NCI-H82 treated with DMSO at 0.1 percent for 48 hours (cell line): ENCODE measurements around the gene MLST8.
A peak's percentile ranks its signal among the peaks of the same experiment; 100 is the strongest.

Experiments
- DNase-seq: peaks from one replicate; lab custom pipeline; 2025; ENCODE audit not compliant: unreplicated experiment; lab: John Stamatoyannopoulos, UW

MLST8 gene

GRCh38 chr16:2208308-2208707 lies 3.1 kb downstream of the MLST8 start:
- no peak for DNase-seq

DNA sequence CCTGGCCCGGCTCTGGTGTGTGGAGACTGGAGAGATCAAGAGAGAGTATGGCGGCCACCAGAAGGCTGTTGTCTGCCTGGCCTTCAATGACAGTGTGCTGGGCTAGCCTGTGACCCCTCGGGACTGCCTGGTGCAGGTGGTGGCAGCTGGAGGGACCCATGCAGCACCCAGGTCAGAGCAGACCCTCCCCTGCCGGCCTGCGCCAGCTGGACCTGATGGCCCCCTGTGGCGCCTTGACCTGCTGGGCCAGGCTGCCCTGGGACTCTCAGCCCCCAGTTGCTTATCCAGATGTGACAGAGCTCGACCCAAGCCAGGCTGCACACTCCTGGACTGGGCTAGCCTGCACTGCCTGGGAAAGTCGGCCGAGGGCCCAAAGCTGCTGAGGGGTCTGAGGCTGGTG lies 3.5 kb downstream of the MLST8 start:
- DNase-seq, result no peak

DNA sequence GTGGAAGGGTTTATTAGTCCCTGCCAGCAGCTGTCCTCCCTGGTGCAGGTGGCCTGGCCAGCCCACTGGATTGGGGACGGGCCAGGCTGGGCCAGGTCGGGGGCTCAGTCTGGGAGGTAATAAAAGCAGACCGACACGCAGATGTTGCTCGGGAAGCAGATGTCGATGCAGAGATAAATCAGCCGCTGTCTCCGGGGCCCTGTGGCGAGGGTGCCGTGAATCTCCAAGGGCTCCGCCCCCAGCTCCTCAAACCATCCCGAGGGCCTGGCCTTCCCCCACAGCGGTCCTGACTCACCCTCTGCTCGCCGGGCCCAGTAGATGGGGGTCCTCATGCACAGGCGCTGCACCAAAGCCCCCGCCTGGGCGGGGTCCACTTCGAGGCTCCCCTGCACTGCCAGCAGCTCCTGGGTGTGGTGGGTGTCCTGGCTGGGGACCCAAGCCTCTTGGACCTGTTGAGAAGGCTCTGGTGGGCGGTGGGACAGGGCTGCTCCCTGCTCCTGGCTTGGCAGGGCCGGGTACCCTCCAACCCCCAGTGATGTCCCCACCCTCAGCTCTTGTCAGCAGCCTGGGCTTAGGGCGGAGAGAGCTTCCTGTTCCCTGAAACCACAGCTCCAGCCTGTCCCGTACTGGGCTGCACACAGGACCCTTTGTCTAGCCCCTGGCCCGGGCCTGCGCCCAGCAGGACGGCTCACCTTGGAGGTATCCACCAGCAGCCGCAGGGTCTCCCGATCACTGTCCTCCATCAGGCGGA lies 4.2 kb downstream of the MLST8 start:
- no peak for DNase-seq

GRCh38 chr16:2210009-2210332 lies 4.7 kb downstream of the MLST8 start:
- DNase-seq, result no peak

DNA sequence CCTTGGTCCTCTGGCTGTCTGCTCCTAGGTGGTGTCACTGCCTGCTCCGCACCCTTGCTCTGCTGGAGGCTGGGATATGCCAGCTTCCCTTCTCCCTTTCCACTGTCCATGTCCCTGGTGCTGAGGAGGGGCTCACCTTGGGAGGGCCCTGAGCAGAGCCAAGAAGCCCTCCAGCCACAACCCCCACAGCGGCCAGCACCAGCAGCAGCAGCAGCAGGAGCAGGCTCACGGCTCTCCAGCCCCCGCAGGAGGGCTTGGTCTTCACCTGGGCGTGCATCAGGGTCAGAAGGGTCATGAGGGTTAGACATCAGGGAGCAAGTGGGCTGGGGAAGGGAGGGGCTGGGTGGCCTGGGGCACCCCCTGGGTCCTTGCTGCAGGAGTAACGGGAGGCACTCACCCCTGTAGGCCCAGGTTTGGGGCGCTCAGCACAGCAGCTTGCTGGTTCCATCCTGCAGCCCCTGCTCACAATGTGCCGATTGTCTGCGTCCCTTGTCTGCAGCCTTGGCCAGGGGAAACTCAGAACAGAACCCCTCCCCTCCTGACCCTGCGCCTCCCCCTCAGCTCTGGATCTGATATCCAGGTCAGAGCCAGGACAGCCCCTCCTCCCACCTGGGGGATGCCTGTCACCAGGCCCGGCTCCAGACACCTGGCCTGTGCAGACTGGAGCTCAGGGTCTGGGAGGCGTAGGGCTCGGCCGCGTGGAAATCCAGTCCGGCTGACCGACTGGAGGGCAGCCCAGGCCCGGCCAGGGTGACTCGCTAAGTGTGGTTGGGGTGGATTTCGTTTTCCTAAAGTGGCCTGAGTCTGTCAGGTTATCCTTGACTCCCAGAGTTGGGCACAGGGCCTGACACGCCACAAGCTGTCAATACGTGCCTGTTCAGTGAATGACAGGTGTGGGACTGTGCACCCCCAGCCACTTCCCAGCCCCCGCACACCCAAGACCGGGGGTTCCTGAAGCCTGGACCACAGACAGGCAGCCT lies 5.4 kb downstream of the MLST8 start, which contains the start of gene BRICD5:
Gene BRICD5 (minus strand): TSS at position 478 of the 980 bp plus-strand sequence. CDS start 30 bp downstream, at position 448.
- DNase-seq, result no peak

DNA sequence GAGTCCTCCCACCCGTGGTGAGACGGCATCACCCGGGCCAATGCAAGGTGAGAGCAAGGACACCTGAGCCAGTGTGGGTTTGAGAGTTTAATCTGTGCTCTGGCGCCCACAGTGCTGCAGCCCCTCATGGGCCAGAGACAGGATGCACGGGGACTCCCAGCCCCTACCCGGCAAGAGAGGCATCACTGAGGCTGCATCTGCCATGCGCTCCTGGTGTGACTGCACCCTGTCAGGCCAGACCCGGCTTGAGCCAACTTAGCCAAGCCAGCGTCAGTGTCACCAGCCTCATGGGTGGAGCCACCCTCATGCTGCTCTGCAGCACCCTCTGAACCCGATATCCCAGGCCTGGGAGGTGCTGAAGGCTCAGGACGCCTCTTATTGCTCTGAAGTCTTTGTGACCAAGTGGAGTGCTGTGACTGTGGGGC lies 6.7 kb downstream of the MLST8 start:
- no peak for DNase-seq

DNA sequence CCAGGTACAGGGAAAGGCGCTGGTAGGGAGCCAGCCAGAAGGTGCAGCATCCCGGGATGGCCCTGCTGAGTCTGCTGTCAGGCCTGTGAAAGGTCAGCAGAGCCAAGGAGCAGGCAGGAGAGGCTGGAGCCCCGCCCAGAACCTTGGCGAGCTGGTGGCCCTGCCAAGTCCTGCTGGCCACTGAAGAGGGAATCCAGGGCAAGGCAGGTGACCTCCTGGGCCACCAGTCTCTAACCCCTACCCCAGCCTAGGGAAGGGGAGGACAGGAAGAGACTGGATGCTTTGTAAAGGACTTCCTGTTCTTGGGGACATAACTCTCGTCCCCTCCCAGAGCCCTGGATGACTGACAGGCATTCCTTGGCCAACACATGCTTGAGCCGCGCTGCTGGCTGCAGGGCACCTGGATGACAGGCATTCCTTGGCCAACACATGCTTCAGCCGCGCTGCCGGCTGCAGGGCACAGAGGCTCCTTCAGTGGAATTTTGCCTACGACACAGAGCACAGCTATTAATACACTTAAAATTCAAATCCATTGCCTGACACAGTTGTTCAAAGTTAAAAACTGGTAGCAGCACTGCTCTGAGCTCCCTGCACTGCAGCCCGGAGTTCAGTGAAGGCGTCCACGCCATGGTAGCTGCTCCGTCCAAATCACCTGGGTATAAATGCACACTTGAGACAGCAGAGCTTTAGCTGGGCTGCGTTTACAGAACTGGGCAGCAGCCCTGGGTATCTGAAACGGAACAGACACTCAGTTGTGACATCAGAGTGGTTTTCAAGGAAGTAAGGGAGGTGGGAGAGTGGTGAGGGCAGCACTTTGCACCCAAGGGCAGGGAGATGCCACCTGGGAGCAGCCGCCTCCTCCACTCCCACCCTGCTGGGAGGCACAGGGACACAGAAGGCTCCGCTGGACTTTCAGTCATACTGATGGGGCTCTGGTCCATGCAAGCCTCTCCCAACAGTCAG lies 7.4 kb downstream of the MLST8 start:
- DNase-seq, result no peak

DNA sequence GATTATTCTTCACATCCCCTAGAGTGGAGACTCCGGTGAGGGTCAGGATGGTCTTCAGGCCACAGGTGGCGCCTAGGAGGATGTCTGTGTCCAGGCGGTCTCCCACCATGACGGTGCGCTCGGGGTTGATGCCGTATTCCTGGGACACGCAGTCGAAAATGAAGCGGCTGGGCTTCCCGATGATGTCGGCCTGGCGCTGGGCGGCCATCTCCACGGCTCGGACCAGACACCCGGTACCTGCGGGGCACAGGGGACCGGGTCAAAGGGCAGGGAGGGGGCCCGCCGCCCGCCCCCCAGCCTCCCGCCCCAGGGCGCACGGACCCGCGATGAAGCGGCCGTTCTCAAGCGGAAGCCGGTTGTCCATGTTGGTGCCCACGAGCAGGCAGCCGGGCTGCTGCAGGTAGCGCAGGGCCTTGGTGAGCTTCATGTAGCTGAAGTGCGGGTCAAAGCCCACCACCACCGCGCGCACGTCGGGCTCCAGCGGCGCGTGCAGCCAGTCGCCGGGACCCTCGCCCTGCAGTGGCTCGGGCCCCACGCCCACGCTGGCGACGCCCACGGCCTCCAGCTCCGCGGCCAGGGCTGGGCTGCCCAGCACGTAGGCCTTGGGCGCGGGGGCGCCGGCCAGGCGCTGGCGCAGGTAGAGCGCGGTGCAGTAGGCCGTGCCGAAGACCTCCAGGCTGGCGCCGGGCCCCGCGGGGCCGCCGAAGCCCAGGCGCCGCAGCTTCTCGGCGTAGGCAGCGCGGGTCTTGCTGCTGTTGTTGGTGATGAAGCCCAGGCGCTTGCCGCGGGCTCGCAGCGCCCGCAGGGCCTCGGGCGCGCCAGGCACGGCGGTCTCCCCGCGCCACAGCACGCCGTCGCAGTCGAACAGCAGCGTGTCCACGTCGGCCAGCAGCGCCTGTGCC lies 8.8 kb downstream of the MLST8 start:
- DNase-seq, result no peak

GRCh38 chr16:2214719-2214968 lies 9.4 kb downstream of the MLST8 start, which contains the start of gene PGP:
PGP (minus strand) TSS chr16:2214840; CDS start chr16:2214777, 63 bp downstream.
- DNase-seq, result no peak

GRCh38 chr16:2216330-2216729 lies 11.1 kb downstream of the MLST8 start:
- DNase-seq, result no peak

GRCh38 chr16:2223221-2223941 lies 18.1 kb downstream of the MLST8 start, which contains the start of gene E4F1:
E4F1 (plus strand) TSS chr16:2223591; CDS start chr16:2223614, 23 bp downstream.
- peak; percentile 98 for DNase-seq

- DNase-seq, result peak; percentile 18
These were observed 18.8 kb downstream of the MLST8 start for GRCh38 chr16:2223942-2224486.

- DNase-seq, result no peak
These were observed 21.1 kb downstream of the MLST8 start for GRCh38 chr16:2226245-2226793.

DNA sequence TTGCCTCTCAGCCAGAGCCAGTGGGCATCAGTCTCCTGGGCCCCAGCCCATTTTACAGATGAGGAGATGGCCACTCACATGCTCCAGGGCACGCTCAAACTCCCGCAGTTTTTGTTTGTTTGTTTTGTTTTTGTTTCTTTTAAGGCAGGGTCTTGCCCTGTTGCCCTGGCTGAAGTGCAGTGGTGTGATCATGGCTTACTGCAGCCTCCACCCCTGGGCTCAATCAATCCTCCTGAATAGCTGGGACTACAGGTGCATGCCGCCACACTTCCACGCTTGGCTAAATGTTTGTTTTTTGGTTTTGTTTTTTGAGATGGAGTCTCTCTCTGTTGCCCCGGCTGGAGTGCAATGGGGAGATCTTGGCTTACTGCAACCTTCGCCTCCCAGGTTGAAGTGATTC lies 21.7 kb downstream of the MLST8 start:
- DNase-seq, result no peak

- DNase-seq, result no peak
These were observed 23.0 kb downstream of the MLST8 start for GRCh38 chr16:2228161-2228824.

DNA sequence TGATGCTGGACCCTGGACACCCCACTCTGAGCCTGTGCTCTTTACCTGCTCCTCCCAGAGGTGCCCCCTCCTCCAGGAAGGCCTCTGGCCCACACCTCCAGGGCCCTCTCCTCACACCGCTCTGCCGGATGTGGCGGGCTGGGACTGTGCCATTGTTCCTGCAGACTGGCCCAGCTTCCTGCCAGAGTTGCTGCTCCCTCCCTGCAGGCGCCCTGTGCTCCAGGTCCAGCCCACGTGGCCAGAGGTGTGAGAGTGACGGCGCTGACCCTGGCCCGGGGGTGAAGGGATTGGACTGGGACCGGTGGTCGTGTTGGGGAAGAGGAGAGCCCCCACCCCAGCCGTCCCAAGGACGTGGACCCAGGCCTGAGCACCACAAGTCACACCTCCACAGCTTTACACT lies 23.8 kb downstream of the MLST8 start:
- DNase-seq, result no peak

- no peak for DNase-seq
These were observed 24.5 kb downstream of the MLST8 start for GRCh38 chr16:2229632-2230250.

GRCh38 chr16:2230376-2230775 lies 25.1 kb downstream of the MLST8 start:
- no peak for DNase-seq
